Breast epithelium (tissue), 3 donors: ENCODE results near the gene ADGRV1.

Source experiments
- CTCF ChIP-seq, 3 donors: fragments of 450-650 bp; IDR thresholded peaks; one replicate each; pipeline ENCODE4 v1.5.1; 2016 to 2017; ENCODE audit warnings: antibody characterized with exemption in 3 of 3, mild to moderate bottlenecking in 3 of 3, moderate library complexity in 3 of 3
- POLR2A ChIP-seq: fragments of 450-650 bp; IDR thresholded peaks from one replicate; pipeline ENCODE4 v1.6.1; 2016; ENCODE audit warnings: antibody characterized with exemption, mild to moderate bottlenecking, moderate library complexity
- POLR2AphosphoS5 ChIP-seq, 3 donors: sonication (generic); formaldehyde crosslinking; IDR thresholded peaks; one replicate each; pipeline ENCODE4 v1.6.1; 2017; ENCODE audit warnings: antibody characterized with exemption in 3 of 3

- no peak for TF ChIP-seq CTCF (IDR thresholded peaks at IDR 0.05)
- no peak for TF ChIP-seq POLR2AphosphoS5 (IDR thresholded peaks at IDR 0.05)
- TF ChIP-seq POLR2A, result no peak
These were observed 499.6 kb downstream of the ADGRV1 start for GRCh38 chr5:91058155-91058554.
